GM18909 (cell line): ENCODE results near the gene ADPRHL1.

Experiments used
- ATAC-seq: cut with Tn5 transposase; IDR thresholded peaks from one replicate; pipeline ENCODE4 v1.9.1; 2021; ENCODE audit warnings: mild to moderate bottlenecking; ENCODE audit not compliant: unreplicated experiment, poor library complexity

Gene ADPRHL1

DNA sequence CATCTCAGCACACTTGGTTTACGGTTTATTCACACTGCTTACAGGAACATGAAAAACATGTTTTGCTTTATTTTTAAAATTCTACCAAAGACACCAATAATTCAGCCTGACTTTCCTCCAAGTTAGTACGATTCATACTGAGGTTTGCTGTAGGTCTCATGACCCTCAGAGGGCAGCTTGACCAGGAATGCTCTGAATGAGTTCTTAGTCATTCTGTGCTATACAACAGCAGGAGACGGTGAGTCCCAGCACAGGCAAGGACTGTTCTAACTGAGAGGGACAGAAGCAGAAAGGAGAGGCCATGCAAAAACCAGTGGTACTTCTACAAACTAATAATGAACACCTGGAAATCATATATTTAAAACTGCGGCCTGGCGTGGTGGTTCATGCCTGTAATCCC, 95.8 kb downstream of the ADPRHL1 start:
- no peak for ATAC-seq

DNA sequence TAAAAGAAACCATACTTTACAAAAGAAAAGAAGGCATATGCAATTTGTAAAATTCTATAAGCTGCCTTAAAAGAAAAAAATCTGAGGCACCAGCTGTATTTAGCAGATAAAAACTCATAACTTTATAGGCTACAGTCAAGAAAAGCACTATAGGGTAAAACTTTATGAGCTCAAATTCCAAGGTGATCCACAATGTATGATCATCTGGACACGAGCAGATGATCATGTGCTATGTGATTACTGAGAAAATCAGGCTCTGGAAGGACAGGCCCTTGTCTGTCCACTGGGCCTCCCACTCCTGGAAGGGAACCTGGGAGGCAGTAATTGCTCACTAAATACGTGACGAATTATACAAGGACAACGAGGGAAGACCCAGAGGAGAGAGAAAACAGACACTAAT, 96.7 kb downstream of the ADPRHL1 start:
- ATAC-seq, result no peak

DNA sequence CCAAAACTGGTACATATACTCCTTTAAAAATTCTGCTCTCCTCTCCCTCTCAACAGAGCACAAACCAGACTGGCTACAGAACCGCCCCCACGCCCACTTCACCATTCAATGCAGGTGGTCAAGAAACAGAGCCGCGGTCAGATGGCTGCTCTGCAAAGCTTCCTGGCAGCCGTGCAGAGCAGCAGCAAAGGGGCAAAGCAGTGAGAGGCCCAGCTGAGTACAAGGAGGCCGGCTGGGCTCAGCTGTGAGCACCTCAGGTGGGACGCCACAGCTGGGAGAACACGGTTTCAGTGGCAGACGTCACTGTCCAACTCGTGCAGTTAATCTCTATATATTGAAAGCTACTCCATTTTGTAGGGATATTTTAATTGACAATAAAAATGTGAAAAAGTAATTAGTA, 97.7 kb downstream of the ADPRHL1 start:
- ATAC-seq, result no peak

DNA sequence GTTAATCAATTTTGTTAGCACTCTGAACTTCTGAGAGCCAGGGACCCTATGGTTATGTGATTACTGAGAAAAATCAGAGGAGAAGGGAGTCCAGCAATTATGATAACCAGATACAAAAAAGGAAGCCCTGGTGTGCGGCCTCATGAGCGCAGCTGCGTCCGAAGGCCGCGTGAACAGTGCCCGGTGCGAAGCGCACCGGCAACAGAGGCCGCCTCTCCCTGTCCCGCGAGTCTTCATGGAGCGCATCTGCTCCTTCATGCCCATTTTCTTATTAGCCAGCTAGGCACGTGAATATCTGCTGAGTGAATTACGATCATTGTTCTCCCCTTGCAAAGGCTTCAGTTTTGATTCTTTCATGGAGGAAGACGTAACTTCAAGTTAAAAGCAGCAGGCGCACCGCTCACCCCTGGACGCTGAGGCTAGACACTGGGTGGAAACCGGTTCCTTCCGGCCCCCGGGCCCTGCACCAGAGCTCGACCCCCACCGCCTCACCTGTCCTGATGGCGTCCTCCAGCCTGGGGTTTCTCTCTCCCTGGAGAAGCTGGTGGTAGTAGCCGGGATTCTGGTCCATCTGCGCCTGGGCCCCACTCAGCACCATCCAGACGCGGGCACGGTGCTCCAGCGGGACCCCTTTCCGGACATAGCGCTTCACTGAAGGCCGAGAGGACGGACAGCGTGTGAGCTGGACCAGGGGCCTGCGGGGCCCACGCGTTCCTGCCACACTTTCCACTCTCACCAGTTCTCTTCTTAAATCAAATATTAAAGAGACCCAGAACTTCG, 98.3 kb downstream of the ADPRHL1 start:
- no peak for ATAC-seq

DNA sequence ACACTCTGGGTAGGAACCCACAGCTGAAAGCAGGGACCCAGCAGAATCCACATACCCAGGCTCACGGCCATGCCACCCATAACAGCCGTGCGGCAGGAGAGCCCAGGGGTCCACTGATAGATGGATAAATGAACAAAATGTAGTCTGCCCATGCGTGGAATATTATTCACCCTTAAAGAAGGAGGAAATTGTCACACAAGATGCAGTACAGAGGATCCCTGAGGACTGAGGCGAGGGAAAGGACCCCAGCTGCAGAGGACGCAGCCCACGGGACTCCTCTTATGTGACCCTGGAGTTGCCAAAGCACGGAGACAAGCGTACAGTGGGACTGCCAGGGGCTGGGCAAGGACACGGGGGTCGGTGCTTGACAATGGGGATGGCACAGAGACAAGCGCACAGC, 100.0 kb downstream of the ADPRHL1 start:
- ATAC-seq, result no peak

DNA sequence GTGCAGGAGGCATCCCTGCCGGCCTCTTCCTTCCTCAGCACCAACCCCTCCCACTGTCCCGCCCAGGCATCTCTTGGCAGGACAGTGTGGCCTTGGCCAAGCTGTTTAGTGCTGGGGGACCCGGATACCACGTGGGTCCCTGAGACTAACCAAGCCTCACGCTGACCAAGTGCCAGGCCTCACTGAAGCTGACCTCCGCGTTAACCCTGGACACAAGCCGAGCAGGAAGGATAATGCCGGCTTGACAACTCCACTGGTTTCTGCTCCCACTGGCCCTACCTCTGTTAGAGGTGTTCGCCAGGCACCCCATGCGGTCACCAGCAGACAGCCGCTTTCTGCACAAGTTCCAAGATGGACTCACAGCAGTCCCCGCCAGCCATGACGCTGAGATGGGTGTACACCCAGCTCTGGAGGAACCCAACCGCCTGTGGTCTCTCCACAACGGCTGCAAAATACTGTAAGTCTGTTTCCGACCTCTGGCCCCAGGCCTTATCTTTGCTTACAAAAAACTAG, 101.7 kb downstream of the ADPRHL1 start:
- ATAC-seq, result no peak

DNA sequence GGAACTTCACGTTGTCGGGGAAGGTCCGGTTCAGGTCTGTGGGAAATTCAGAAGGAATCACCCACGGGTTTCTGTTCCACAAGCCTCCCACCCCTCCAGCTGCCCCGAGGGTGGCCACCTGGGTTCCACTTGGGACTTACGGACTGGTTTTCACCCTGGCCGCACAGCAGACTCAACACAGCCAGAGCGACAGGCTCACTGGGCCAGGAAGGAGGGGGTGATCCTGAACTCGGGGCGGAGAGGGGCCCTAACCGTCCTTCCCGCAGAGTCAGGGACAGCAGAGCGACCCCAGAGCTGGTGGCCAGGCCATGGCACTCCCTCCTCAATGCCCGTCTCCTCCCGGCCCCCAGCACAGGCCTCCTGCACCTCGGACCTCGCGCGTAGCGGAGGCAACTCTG, 102.4 kb downstream of the ADPRHL1 start:
- ATAC-seq, result no peak

DNA sequence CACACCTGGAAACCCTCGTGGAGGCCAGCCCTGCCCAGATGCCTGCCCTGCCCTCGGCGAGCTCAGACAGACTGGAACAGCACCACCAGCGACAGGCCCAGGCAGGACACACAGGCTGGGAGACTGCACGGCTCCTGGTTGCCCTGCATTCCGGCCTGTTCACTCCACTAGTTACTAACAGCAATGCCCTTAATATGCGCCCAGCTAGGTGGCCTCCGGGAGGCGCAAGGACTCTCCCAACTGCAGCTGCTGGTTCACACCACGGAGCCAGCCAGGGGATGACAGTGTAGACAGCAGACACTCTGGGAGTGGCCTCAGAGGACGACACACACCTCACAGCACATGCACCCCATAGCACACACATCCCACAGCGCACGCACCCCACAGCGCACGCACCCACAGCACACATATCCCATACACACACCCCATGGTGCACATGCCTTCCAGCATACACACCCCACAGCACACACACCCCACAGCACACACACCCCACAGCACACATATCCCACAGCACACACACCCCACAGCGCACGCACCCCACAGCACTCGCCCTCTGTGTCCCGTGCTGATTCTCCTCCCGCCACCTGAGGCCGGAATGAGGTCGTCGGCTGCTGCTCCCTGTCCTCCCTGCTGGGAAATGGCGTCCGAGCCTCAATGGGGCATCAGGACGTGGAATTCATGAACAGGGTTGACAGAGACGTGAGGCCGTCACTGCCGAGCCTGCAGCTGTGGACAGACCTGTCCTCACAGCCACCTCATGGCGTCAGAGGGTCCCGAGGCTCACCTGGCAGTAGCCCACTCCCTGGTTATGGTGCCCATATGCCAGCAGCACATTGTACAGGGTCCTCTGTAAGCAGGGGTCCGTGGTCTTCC, 103.0 kb downstream of the ADPRHL1 start:
- no peak for ATAC-seq
